HEK293 (cell line): ENCODE results near the gene CACNA1C.

Experiments
- CTCF ChIA-PET: fragments of 350-600 bp; formaldehyde crosslinking; extraction: SDS; loops from one replicate; lab custom pipeline; 2021; ENCODE audit warnings: antibody characterized with exemption; lab: Yijun Ruan, JAX
- POLR2A ChIA-PET: fragments of 300-600 bp; formaldehyde crosslinking; extraction: SDS; loops from one replicate; lab custom pipeline; 2020; ENCODE audit warnings: antibody characterized with exemption, inconsistent platforms; lab: Yijun Ruan, JAX
- H3K27ac ChIP-seq: fragments of 200-500 bp; sonication (Bioruptor generic); 2 replicates; pipeline ENCODE4 v1.5.1; 2014; ENCODE audit warnings: low read depth, low read length, control low read depth, inconsistent platforms; ENCODE audit errors: extremely low read depth
- H3K36me3 ChIP-seq, 2 experiments: fragments of 200-500 bp in 1 of 2; sonication (Bioruptor generic) in 1 of 2; 1 replicate in 1 of 2; 2 replicates in 1 of 2; pipeline ENCODE4 v1.5.1; 2014 to 2017; ENCODE audit warnings: inconsistent platforms in 2 of 2, low read length in 2 of 2; ENCODE audit not compliant: control insufficient read depth in 2 of 2, insufficient read depth in 1 of 2
- H3K4me1 ChIP-seq: fragments of 200-500 bp; sonication (Bioruptor generic); 2 replicates; pipeline ENCODE4 v1.5.1; 2014; ENCODE audit warnings: mild to moderate bottlenecking, low read length, inconsistent platforms; ENCODE audit not compliant: control insufficient read depth, insufficient read depth
- H3K4me3 ChIP-seq: 2 replicates; pipeline ENCODE4 v1.5.1; 2011; ENCODE audit warnings: low read depth, mild to moderate bottlenecking, control low read depth, low read length, moderate library complexity
- H3K9me3 ChIP-seq: fragments of 200-500 bp; sonication (Bioruptor generic); 2 replicates; pipeline ENCODE4 v1.5.1; 2014; ENCODE audit warnings: low read depth, low read length, inconsistent platforms; ENCODE audit not compliant: control insufficient read depth, insufficient read depth
- BCL11A ChIP-seq: fragments of 450-650 bp; formaldehyde crosslinking; IDR thresholded peaks from 2 replicates; pipeline ENCODE4 v1.5.1; 2016; ENCODE audit warnings: low read depth, missing biosample characterization, missing genetic modification characterization
- HOXC10 ChIP-seq: sonication (generic); formaldehyde crosslinking; IDR thresholded peaks from 2 replicates; pipeline ENCODE4 v1.8.1; 2023; ENCODE audit warnings: mild to moderate bottlenecking, missing genetic modification reagents
- ZBTB49 ChIP-seq: fragments of 450-650 bp; formaldehyde crosslinking; IDR thresholded peaks from 2 replicates; pipeline ENCODE4 v1.5.1; 2016; ENCODE audit warnings: missing biosample characterization, missing genetic modification characterization, low read depth
- ZEB2 ChIP-seq: fragments of 450-650 bp; formaldehyde crosslinking; IDR thresholded peaks from 2 replicates; pipeline ENCODE4 v1.5.1; 2016; ENCODE audit warnings: missing biosample characterization, missing genetic modification characterization
- ZNF169 ChIP-seq: fragments of 450-650 bp; formaldehyde crosslinking; IDR thresholded peaks from 2 replicates; pipeline ENCODE4 v1.5.1; 2016; ENCODE audit warnings: missing biosample characterization, missing genetic modification characterization
- ZNF223 ChIP-seq: fragments of 450-650 bp; formaldehyde crosslinking; IDR thresholded peaks from 2 replicates; pipeline ENCODE4 v1.5.1; 2016; ENCODE audit warnings: missing biosample characterization, missing genetic modification characterization
- ZNF248 ChIP-seq: fragments of 450-650 bp; formaldehyde crosslinking; IDR thresholded peaks from 2 replicates; pipeline ENCODE4 v1.5.1; 2017; ENCODE audit warnings: missing biosample characterization, missing genetic modification characterization
- ZNF266 ChIP-seq: fragments of 450-650 bp; formaldehyde crosslinking; IDR thresholded peaks from 2 replicates; pipeline ENCODE4 v1.5.1; 2016; ENCODE audit warnings: missing biosample characterization, missing genetic modification characterization, low read depth
- ZNF274 ChIP-seq, 2 experiments: fragments of 200-500 bp in 1 of 2; fragments of 450-650 bp in 1 of 2; sonication (Bioruptor generic) in 1 of 2; formaldehyde crosslinking in 1 of 2; IDR thresholded peaks; 2 replicates each; pipeline versions ENCODE4 v1.5.1 to v1.6.1; 2014 to 2016; ENCODE audit warnings: borderline replicate concordance in 1 of 2, inconsistent platforms in 1 of 2, low read length in 1 of 2, missing biosample characterization in 1 of 2, missing genetic modification characterization in 1 of 2
- ZNF473 ChIP-seq: fragments of 450-650 bp; formaldehyde crosslinking; IDR thresholded peaks from 2 replicates; pipeline ENCODE4 v1.5.1; 2017; ENCODE audit warnings: missing biosample characterization, missing genetic modification characterization
- ZNF558 ChIP-seq: fragments of 450-650 bp; formaldehyde crosslinking; IDR thresholded peaks from 2 replicates; pipeline ENCODE4 v1.5.1; 2016; ENCODE audit warnings: missing biosample characterization, missing genetic modification characterization
- ZNF580 ChIP-seq: fragments of 450-650 bp; formaldehyde crosslinking; IDR thresholded peaks from 2 replicates; pipeline ENCODE4 v1.5.1; 2016; ENCODE audit warnings: missing biosample characterization, missing genetic modification characterization
- ZNF768 ChIP-seq: fragments of 450-650 bp; formaldehyde crosslinking; IDR thresholded peaks from 2 replicates; pipeline ENCODE4 v1.5.1; 2018; ENCODE audit warnings: missing biosample characterization, mild to moderate bottlenecking, missing genetic modification characterization
- ZNF776 ChIP-seq: fragments of 450-650 bp; formaldehyde crosslinking; IDR thresholded peaks from 2 replicates; pipeline ENCODE4 v1.5.0; 2017; ENCODE audit warnings: missing biosample characterization, missing genetic modification characterization, borderline replicate concordance
- ZNF785 ChIP-seq: fragments of 450-650 bp; formaldehyde crosslinking; IDR thresholded peaks from 2 replicates; pipeline ENCODE4 v1.5.1; 2016; ENCODE audit warnings: missing biosample characterization, missing genetic modification characterization
- TF ChIP-seq, protein P1 (sequence below): fragments of 450-650 bp; formaldehyde crosslinking; IDR thresholded peaks from 2 replicates; pipeline ENCODE4 v1.5.1; 2016; ENCODE audit warnings: missing biosample characterization, missing genetic modification characterization
- TF ChIP-seq, protein P2 (sequence below): fragments of 450-650 bp; formaldehyde crosslinking; IDR thresholded peaks from 2 replicates; pipeline ENCODE4 v1.5.1; 2017; ENCODE audit warnings: missing biosample characterization, missing genetic modification characterization
- TF ChIP-seq, protein P3 (sequence below): fragments of 450-650 bp; formaldehyde crosslinking; IDR thresholded peaks from 2 replicates; pipeline ENCODE4 v1.5.1; 2016; ENCODE audit warnings: missing biosample characterization, missing genetic modification characterization, borderline replicate concordance

Gene CACNA1C

DNA sequence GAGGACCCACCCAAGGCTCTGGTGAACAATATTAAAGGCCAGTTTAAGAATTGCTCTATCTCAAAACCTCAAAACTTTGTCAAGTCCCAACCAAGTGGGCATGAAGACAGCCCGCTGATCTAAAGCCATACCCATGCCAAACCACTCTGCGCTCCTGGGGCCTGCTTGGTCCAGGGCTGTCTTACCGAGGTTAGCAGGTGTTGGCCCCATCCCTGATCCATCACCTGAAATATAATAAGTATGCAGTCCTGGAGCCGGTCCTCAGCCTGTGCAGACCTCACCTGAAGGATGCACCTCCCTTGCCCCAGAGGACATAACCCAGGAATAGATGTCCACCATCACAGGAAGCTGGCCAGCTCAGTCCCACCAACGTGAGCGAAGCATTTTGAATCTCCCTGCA lies 543.7 kb downstream of the CACNA1C start:
- TF ChIP-seq, protein P1, sequence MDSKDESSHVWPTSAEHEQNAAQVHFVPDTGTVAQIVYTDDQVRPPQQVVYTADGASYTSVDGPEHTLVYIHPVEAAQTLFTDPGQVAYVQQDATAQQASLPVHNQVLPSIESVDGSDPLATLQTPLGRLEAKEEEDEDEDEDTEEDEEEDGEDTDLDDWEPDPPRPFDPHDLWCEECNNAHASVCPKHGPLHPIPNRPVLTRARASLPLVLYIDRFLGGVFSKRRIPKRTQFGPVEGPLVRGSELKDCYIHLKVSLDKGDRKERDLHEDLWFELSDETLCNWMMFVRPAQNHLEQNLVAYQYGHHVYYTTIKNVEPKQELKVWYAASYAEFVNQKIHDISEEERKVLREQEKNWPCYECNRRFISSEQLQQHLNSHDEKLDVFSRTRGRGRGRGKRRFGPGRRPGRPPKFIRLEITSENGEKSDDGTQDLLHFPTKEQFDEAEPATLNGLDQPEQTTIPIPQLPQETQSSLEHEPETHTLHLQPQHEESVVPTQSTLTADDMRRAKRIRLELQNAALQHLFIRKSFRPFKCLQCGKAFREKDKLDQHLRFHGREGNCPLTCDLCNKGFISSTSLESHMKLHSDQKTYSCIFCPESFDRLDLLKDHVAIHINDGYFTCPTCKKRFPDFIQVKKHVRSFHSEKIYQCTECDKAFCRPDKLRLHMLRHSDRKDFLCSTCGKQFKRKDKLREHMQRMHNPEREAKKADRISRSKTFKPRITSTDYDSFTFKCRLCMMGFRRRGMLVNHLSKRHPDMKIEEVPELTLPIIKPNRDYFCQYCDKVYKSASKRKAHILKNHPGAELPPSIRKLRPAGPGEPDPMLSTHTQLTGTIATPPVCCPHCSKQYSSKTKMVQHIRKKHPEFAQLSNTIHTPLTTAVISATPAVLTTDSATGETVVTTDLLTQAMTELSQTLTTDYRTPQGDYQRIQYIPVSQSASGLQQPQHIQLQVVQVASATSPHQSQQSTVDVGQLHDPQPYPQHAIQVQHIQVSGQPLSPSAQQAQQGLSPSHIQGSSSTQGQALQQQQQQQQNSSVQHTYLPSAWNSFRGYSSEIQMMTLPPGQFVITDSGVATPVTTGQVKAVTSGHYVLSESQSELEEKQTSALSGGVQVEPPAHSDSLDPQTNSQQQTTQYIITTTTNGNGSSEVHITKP = no peak
- TF ChIP-seq ZNF274 (IDR thresholded peaks at IDR 0.05; ENCODE audit: low read length) (no peak), ZNF274 (tag by site-specific recombination; IDR thresholded peaks at IDR 0.05; ENCODE audit: borderline replicate concordance) (no peak), ZNF223 (tag by site-specific recombination) (no peak), ZNF558 (no peak), ZBTB49 (tag by site-specific recombination) (no peak), ZNF248 (no peak), ZNF169 (tag by site-specific recombination) (no peak), ZNF785 (tag by site-specific recombination) (no peak), ZNF776 (no peak), HOXC10 (CRISPR knock-in tag) (no peak), ZNF266 (tag by site-specific recombination) (no peak), ZNF580 (tag by site-specific recombination) (no peak), ZEB2 (tag by site-specific recombination) (no peak), BCL11A (tag by site-specific recombination) (no peak), ZNF473 (tag by site-specific recombination) (no peak), ZNF768 (tag by site-specific recombination) (no peak)
- TF ChIP-seq, protein P2, sequence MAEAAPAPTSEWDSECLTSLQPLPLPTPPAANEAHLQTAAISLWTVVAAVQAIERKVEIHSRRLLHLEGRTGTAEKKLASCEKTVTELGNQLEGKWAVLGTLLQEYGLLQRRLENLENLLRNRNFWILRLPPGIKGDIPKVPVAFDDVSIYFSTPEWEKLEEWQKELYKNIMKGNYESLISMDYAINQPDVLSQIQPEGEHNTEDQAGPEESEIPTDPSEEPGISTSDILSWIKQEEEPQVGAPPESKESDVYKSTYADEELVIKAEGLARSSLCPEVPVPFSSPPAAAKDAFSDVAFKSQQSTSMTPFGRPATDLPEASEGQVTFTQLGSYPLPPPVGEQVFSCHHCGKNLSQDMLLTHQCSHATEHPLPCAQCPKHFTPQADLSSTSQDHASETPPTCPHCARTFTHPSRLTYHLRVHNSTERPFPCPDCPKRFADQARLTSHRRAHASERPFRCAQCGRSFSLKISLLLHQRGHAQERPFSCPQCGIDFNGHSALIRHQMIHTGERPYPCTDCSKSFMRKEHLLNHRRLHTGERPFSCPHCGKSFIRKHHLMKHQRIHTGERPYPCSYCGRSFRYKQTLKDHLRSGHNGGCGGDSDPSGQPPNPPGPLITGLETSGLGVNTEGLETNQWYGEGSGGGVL (tag by site-specific recombination) = no peak
- TF ChIP-seq, protein P3, sequence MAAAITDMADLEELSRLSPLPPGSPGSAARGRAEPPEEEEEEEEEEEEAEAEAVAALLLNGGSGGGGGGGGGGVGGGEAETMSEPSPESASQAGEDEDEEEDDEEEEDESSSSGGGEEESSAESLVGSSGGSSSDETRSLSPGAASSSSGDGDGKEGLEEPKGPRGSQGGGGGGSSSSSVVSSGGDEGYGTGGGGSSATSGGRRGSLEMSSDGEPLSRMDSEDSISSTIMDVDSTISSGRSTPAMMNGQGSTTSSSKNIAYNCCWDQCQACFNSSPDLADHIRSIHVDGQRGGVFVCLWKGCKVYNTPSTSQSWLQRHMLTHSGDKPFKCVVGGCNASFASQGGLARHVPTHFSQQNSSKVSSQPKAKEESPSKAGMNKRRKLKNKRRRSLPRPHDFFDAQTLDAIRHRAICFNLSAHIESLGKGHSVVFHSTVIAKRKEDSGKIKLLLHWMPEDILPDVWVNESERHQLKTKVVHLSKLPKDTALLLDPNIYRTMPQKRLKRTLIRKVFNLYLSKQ = no peak
- Histone ChIP-seq H3K9me3 (no peaks in the 10 kb centered on the region; the same call in 1 of the 2 replicates), H3K36me3 (no peaks in the 10 kb centered on the region), H3K4me3 (no peak overlapping the region), H3K27ac (no peak overlapping the region), H3K4me1 (no peaks in the 10 kb centered on the region)
- CTCF ChIA-PET = interaction anchor here (0.7 kb wide), 1 partner anchor 33 kb away, joined by 3 read pairs; no protein-coding TSS in a partner anchor
- POLR2A ChIA-PET = no interaction called here
